Stimulated activated CD8-positive, alpha-beta memory T cell treated with anti-CD3 and anti-CD28 coated beads, Interleukin-7, amount 100 ng/mL, for 4 hours (primary cell): ENCODE measurements around the gene SLC25A33.
"Not testable (repeated sequence)": the region's sequence is repeated elsewhere in the genome, so short reads cannot be mapped to it uniquely, and the experiment has no call there.

ENCODE experiments used
- DNase-seq, 2 donors: peaks; one replicate each; pipeline ENCODE4 v3.0.0-alpha.2; 2020; ENCODE audit warnings: low read depth in 2 of 2

SLC25A33 gene

DNA sequence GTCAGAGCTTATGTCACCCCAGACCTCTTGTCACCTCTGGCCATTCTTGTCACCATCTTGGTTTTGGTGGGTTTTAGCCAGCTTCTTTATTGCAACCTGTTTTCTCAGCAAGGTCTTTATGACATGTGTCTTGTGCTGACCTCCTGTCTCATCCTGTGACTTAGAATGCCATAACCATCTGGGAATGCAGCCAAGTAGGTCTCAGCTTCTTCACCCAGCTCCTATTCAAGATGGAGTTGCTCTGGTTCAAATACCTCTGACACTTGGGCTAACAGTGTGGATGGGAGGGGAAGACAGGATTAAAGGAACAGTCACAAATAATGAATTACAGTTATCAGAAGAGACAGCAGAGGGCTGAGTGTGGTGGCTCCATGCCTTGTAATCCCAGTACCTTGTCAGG, 81.8 kb downstream of the SLC25A33 start:
- DNase-seq = no peak

DNA sequence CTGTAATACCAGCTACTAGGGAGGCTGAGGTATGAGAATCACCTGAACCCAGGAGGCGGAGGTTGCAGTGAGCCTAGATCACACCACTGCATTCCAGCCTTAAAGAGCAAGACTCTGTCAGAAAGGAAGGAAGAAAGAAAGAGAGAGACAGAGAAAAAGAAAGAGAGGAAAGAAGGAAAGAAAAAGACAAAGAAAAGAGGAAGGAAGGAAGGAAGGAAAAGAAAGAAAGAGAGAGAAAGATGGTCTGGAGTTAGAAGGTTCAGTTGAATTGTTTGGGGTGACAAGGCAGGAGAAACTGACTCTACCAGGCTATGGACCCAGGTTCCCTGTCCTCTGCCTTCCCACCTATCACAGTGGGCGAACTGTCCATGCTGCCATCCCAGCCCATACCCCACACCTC, 84.8 kb downstream of the SLC25A33 start:
- DNase-seq = no peak

DNA sequence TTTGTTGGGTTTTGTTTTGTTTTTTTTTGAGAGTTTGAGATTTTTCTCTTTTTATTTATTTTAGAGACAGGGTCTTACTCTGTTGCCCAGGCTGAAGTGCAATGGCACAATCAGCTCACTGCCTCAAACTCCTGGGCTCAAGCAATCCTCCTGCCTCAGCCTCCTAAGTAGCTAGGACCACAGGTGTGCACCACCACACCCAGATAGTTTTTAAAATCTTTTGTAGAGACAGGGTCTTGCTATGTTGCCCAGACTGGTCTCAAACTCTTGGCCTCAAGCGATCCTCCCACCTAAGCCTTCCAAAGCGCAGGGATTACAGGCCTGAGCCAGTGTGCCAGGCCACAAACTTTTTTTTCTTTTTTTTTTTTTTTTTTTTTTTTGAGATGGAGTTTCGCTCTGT, 85.8 kb downstream of the SLC25A33 start:
- DNase-seq = not testable (repeated sequence)

GRCh38 chr1:9626201-9626608, 86.9 kb downstream of the SLC25A33 start:
- DNase-seq = no peak

DNA sequence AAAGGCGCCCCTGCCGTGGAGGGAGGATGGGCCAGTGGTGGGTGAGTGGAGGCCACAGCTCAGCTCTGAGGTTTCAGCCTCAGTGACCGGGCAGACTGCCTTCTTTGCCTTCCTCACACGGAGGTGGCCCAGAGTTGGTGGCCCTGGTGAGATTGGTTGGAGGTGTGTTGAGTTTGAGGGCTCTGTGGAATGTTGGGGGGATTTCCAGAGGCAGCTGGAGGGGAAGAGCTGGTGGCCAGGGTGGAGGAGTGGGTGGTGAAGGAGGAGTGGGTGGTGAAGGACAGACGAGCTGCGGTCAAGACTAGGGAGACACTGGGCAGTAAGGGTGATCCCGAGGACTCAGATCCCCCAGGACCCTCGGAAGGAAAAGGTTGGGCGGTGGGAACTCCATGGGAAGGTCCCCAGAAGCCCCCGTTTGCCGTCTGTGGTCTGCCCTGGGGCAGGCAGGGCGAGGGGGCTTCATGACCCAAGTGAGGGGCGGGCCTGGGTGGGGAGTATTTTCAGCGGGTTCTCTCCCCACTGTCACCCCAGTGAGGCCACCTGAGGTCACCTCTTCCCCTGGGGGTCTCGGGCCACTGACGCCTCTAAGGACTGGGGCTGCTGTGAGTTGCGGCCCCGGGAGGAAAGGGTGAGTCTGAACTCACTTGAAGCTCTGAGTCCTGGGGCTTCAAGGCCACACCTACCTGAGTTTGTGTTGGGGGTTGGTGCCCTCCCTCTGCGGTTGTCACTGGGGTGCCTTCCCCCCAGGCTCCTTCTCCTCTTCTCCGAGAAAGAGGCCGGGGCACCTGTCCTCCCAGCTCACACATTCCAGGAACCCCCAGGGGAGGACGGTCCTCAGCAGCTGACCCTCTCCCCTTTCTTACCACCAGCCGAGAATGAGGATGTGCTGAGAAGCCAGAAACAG, 89.5 kb downstream of the SLC25A33 start:
- DNase-seq = peak; percentile 53 to 66

DNA sequence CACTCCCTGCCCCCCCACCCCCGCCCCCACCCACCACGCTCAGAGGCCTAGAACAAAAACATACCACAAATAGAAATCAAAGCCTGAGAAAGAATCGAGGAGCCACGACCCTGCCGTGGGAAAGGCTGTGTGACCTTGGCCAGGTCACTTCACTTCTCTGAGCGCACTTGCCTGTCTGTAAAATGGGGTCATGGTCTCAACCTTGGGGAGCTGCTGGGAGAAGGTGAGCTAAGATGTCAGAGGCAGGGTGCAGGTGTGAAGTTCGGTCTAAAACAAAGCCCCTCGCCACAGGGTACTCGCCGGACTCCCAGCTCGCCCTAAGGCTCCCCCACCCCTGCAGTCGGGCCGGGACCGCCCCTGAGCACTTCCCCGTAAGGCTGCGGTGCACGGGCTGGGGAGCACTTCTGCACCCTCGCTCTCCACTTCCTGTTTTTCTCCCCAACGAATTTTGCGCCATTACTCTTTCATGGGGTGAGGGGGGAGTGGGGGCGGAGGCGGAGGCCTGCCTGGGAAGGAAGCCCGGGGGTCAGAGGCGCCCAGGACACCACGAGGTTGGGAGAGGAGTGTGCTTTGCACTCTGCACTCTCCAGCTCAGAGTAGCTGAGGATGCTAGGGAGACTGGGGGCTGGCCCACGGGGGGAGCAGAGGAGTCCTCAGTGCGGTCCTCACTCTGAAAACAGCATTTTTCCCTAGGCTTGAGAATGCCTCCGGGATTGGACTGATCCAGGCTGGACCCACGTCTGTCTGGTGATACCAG, 90.4 kb downstream of the SLC25A33 start:
- peak; percentile 48 to 65 for DNase-seq

DNA sequence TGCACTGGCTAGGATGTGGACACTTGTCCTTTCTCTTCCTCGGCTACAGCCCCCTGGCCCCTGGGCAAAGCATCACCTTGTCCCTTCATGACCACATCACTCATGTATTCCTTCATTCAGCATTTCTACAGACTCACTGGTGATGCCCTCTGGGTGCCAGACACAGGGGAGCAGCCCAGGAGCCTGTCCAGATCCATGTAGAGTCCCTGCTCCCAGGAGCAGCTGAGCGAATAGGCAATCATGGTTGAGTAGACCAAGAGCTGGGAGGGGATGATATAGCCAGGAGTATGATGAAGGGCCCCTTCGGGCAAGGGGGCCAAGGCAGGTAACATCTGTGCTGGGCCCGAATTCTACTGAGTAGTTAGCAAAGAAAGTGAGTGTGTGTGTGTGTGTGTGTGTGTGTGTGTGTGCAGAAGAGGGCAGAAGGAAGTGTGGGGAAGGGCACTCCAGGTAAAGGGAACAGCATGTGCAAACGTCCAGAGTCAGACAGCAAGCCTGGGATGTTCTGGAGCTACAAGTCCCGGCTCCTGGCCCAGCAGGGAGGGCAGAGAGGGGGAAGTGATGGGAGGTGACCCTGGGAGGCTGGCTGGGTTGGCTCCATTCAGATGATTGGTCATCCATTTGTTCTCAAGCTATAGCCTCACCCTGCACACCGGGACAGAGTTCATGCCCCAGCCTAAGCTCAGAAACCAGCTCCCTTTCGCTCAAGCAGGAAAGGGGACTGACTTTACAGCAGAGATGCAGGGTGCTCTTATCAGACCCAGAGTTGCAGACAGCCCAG, 91.3 kb downstream of the SLC25A33 start:
- DNase-seq = no peak

DNA sequence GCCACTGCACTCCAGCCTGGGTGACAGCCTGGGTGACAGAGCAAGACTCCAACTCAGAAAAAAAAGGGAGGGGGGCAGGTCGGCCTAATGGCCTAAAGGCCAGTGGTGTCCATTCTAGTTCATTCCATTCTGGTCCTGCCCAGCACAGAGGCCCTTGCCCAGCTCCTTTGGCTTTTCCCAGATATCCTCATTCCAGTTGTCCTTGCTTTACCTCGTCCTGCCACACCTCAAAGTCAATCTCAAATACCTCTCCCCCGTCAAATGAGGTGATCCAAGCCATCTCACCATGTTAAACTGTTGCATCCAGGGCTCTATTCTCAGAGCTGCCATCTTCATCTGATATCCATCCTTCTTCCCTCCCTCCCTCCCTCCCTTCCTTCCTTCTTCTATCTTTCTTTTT, 92.3 kb downstream of the SLC25A33 start:
- no peak for DNase-seq

DNA sequence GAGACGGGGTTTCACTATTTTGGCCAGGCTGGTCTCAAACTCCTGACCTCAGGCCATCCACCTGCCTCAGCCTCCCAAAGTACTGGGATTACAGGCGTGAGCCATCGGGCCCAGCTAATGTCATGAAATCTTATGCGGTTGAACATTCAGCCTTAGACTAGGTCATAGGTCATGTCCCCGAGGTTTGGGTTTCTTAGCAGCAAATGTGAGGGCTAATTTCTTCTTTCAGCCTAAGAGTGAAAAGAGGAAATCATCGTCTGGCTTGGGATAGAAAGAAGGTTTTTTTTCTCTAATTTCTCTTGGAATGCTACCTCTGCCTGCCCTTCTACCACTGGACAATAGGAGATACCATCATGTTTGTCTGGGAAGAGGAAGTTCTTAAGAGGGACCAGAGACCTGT, 94.2 kb downstream of the SLC25A33 start:
- no peak for DNase-seq

- DNase-seq = no peak
These were observed 95.3 kb downstream of the SLC25A33 start for GRCh38 chr1:9634582-9634981.
